ENCODE results near the gene ING5. TPM values are rescaled to one million over a fixed set of nuclear protein-coding genes. Genes with fewer than 3 reads are reported as not detected.

ING5 gene
- total and polyA plus RNA-seq, 2 donors (not counting 3 experiments of a cell fraction or from before 2014, with no cell fraction given) = 24.5 to 33.4 TPM

DNA sequence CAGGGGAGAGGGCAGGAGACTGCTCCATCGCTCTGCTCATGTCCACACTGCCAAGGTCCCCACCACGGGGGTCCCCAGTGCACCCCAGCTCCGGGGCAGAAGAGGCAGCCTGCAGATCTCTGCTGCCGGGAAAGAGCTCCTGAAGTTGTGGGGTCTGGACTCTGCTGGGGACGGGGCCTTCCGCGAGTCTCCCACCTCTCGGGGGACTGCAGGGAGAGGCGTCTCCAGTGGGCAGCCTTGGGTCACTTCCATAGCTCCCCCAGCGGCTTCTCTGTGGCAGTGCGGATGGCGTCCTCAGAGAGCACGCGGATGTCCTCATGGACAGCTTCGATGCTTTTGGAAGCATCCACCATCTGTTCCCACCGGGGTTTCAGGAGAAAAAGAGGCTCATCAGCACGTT is 26.0 kb upstream of the ING5 start:
- dilution Hi-C loops (cut with MboI; ENCODE audit: extremely low pct_ligation_motif_present, low sequenced_read_pairs) (no loop called here), intact Hi-C loops (cut with micrococcal nuclease) (loop anchor here (2.0 kb wide), 1 partner anchor 59 kb away; the partner anchor contains the start of gene D2HGDH)
- no peak for FAIRE-seq
- H2AFZ ChIP-seq (ENCODE audit: low read depth, low read length) = no peak overlapping the region
- peaks cover 3% of the 10 kb centered on the region for H3K4me1 ChIP-seq (ENCODE audit: control insufficient read depth, extremely low read depth, insufficient read depth, low read length)
- H3K4me2 ChIP-seq (ENCODE audit: insufficient read depth, low read length) = no peak overlapping the region
- H3K27me3 ChIP-seq (ENCODE audit: control insufficient read depth in 2 of 2, insufficient read depth in 2 of 2, low read length in 2 of 2) = no peaks in the 10 kb centered on the region
- no peaks in the 10 kb centered on the region for H4K20me1 ChIP-seq (replicated peaks; ENCODE audit: control insufficient read depth, extremely low read depth, insufficient read depth, low read length)
- no peak overlapping the region for H3K9ac ChIP-seq (replicated peaks; ENCODE audit: extremely low read depth, insufficient read depth, low read length)
- POLR2A ChIA-PET = no interaction called here
- peaks cover 2 to 32% of the 10 kb centered on the region in 2 experiments for H3K36me3 ChIP-seq (ENCODE audit: control insufficient read depth in 2 of 2, extremely low read depth in 1 of 2, insufficient read depth in 2 of 2, low read length in 2 of 2)
- no peak overlapping the region for H3K4me3 ChIP-seq (replicated peaks in 1 of 3; ENCODE audit: insufficient read depth in 1 of 3, low read depth in 1 of 3, low read length in 3 of 3)
- CTCF ChIA-PET = interaction anchor here (1.2 kb wide), 1 partner anchor 16 kb away, joined by 4 read pairs; no protein-coding TSS in a partner anchor
- TSS peak; percentile 34 for BruUV-seq (replicated peaks)
- H3K9me1 ChIP-seq (replicated peaks; ENCODE audit: control insufficient read depth, extremely low read depth, insufficient read depth, low read length) = no peaks in the 10 kb centered on the region
- DNase-seq (ENCODE audit: low read depth, low spot score) = no peak
- H3K79me2 ChIP-seq (ENCODE audit: control insufficient read depth, insufficient read depth, low read length) = no peaks in the 10 kb centered on the region
- TF ChIP-seq POLR2A (IDR thresholded peaks at IDR 0.05; ENCODE audit: low read depth, low read length) (no peak), FOS (IDR thresholded peaks at IDR 0.05; ENCODE audit: borderline replicate concordance, insufficient read depth, low read length) (no peak), JUN (IDR thresholded peaks at IDR 0.05; ENCODE audit: borderline replicate concordance, insufficient read depth, insufficient read length, low read depth) (no peak), POLR2AphosphoS5 (IDR thresholded peaks at IDR 0.05; ENCODE audit: insufficient read depth, low read depth, low read length) (no peak), MYC (IDR thresholded peaks at IDR 0.05; ENCODE audit: low read depth, low read length) (no peak), EZH2 (IDR thresholded peaks at IDR 0.05; ENCODE audit: borderline replicate concordance, low read depth, low read length, severe bottlenecking) (no peak), GATA2 (IDR thresholded peaks at IDR 0.05; ENCODE audit: insufficient read depth, insufficient read length, low read depth, low read length) (no peak)
- TF ChIP-seq, protein P1, sequence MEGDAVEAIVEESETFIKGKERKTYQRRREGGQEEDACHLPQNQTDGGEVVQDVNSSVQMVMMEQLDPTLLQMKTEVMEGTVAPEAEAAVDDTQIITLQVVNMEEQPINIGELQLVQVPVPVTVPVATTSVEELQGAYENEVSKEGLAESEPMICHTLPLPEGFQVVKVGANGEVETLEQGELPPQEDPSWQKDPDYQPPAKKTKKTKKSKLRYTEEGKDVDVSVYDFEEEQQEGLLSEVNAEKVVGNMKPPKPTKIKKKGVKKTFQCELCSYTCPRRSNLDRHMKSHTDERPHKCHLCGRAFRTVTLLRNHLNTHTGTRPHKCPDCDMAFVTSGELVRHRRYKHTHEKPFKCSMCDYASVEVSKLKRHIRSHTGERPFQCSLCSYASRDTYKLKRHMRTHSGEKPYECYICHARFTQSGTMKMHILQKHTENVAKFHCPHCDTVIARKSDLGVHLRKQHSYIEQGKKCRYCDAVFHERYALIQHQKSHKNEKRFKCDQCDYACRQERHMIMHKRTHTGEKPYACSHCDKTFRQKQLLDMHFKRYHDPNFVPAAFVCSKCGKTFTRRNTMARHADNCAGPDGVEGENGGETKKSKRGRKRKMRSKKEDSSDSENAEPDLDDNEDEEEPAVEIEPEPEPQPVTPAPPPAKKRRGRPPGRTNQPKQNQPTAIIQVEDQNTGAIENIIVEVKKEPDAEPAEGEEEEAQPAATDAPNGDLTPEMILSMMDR (IDR thresholded peaks at IDR 0.05; ENCODE audit: extremely low read depth in 1 of 2, insufficient read depth in 1 of 2, low read depth in 1 of 2, low read length in 2 of 2) = no peak
- TF ChIP-seq, protein P2, sequence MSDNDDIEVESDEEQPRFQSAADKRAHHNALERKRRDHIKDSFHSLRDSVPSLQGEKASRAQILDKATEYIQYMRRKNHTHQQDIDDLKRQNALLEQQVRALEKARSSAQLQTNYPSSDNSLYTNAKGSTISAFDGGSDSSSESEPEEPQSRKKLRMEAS (IDR thresholded peaks at IDR 0.05; ENCODE audit: insufficient read depth, insufficient read length) = no peak
- H3K9me3 ChIP-seq (replicated peaks; ENCODE audit: control insufficient read depth, insufficient read depth, low read length) = no peaks in the 10 kb centered on the region
- no peak overlapping the region for H3K27ac ChIP-seq (ENCODE audit: insufficient read depth, low read depth, low read length)

Data from endothelial cell of umbilical vein (primary cell).